ENCODE data around the gene ACTL8.

DNA sequence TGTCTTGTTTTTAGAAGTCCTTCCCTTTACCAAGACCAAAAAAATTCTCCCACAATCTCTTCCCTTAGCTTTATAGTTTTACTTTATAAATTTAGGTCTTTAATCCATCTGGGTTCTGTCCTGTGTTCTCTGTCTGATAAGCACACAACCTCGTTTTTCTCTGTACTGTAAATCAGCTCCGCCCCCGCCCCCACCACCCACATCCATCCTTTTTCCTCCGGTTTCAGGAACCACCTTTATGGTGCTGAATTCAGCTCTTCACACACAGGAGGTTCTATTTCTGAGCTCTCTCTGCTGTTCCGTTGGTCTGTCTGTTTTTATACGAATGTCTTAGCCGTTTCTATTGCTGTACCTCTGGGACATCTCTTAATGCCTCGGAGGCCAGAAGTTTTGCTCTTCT is 44.5 kb downstream of the ACTL8 start:
- TF ChIP-seq POLR2A (IDR thresholded peaks at IDR 0.05) = no peak
- TF ChIP-seq, protein P1, sequence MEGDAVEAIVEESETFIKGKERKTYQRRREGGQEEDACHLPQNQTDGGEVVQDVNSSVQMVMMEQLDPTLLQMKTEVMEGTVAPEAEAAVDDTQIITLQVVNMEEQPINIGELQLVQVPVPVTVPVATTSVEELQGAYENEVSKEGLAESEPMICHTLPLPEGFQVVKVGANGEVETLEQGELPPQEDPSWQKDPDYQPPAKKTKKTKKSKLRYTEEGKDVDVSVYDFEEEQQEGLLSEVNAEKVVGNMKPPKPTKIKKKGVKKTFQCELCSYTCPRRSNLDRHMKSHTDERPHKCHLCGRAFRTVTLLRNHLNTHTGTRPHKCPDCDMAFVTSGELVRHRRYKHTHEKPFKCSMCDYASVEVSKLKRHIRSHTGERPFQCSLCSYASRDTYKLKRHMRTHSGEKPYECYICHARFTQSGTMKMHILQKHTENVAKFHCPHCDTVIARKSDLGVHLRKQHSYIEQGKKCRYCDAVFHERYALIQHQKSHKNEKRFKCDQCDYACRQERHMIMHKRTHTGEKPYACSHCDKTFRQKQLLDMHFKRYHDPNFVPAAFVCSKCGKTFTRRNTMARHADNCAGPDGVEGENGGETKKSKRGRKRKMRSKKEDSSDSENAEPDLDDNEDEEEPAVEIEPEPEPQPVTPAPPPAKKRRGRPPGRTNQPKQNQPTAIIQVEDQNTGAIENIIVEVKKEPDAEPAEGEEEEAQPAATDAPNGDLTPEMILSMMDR (IDR thresholded peaks at IDR 0.05) = no peak

Data from heart left ventricle (tissue), 13 donors.